ENCODE measurements around the gene STX8.

STX8 gene

GRCh38 chr17:9203771-9204425 lies 371.7 kb downstream of the STX8 start:
- H3K27ac ChIP-seq: no peak overlapping the region

DNA sequence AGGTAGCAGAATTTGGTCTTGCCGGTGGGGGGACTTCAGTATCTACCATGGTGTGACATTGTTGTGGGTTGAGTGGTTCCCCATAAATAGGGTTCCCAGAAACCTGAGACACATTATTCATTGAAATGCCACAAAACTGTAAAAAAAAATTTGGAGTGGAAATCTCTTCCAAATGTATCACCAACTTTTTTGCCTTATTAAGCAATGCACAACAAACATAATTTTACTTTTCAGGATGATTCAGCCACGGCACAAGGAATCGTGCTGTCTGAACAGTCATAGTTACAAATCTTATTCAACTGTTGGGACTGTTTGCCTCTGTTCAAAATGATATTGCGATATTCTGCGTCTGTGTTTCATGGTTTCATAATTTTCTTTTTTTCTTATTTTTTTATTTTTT lies 373.1 kb downstream of the STX8 start:
- TF ChIP-seq, protein P1, sequence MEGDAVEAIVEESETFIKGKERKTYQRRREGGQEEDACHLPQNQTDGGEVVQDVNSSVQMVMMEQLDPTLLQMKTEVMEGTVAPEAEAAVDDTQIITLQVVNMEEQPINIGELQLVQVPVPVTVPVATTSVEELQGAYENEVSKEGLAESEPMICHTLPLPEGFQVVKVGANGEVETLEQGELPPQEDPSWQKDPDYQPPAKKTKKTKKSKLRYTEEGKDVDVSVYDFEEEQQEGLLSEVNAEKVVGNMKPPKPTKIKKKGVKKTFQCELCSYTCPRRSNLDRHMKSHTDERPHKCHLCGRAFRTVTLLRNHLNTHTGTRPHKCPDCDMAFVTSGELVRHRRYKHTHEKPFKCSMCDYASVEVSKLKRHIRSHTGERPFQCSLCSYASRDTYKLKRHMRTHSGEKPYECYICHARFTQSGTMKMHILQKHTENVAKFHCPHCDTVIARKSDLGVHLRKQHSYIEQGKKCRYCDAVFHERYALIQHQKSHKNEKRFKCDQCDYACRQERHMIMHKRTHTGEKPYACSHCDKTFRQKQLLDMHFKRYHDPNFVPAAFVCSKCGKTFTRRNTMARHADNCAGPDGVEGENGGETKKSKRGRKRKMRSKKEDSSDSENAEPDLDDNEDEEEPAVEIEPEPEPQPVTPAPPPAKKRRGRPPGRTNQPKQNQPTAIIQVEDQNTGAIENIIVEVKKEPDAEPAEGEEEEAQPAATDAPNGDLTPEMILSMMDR (conservative IDR thresholded peaks at IDR 0.05): no peak
- H3K27ac ChIP-seq: no peak overlapping the region

More at GRCh38 chr17:9203771-9204425, 371.7 kb downstream of the STX8 start:
- TF ChIP-seq, protein P1 (conservative IDR thresholded peaks at IDR 0.05): no peak

DNA sequence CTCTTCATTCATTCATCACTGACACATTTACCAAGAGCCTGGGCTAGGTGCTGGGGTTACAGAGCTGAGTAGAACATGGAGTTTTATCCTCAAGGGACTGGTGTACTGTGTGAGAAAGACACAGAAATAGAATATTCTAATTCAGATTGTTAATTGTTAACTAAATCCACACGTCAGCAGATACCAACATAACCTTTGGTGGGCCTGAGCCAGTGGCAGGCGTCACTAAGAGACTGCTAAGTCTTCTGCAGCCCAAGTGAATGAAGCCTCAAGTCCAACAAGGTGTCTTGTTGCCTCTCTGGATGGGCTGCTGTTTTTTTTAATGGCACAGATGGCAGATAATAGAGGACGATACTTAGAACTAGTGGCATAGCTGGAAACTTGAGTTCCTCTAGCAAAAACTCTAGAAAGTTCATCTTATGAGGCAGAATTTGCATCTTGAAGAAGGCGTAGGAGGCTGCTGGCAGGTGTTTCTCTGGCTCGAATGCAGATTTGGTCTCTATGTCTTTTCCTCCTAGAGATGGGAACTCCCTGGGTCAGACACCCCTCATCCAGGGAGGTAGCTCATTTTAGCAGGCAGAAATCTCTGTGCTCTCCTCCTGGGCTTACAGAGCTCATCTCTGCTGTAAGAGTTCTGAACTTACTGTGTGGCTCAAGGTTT lies 374.8 kb downstream of the STX8 start:
- TF ChIP-seq, protein P1 (conservative IDR thresholded peaks at IDR 0.05): no peak
- H3K27ac ChIP-seq: no peak overlapping the region

Data from VCaP (cell line).